GM19043 (cell line): Measurements from ENCODE around the gene ASPM.
"Not testable (repeated sequence)": the region's sequence is repeated elsewhere in the genome, so short reads cannot be mapped to it uniquely, and the experiment has no call there.

Experiments used
- ATAC-seq: cut with Tn5 transposase; IDR thresholded peaks from one replicate; pipeline ENCODE4 v1.9.1; 2021; ENCODE audit warnings: low read depth; ENCODE audit not compliant: unreplicated experiment

Gene ASPM

GRCh38 chr1:197093226-197093885 lies 53.1 kb downstream of the ASPM start:
- ATAC-seq = no peak

GRCh38 chr1:197092491-197093023 lies 53.9 kb downstream of the ASPM start:
- no peak for ATAC-seq

GRCh38 chr1:197083474-197083873 lies 63.0 kb downstream of the ASPM start:
- ATAC-seq = no peak

- no peak for ATAC-seq
These were observed 65.2 kb downstream of the ASPM start for GRCh38 chr1:197081117-197081753.

GRCh38 chr1:197080323-197080722 lies 66.1 kb downstream of the ASPM start:
- ATAC-seq = no peak

- no peak for ATAC-seq
These were observed 69.9 kb downstream of the ASPM start for GRCh38 chr1:197076585-197076984.

- ATAC-seq = no peak
These were observed 72.5 kb downstream of the ASPM start for GRCh38 chr1:197073978-197074377.

- no peak for ATAC-seq
These were observed 79.0 kb downstream of the ASPM start for GRCh38 chr1:197067457-197067818.

GRCh38 chr1:197066719-197067456 lies 79.6 kb downstream of the ASPM start, which contains the start of gene F13B:
TSS of gene F13B (minus strand) at chr1:197067260. CDS start at chr1:197067223, 37 bp downstream.
- ATAC-seq = no peak

- no peak for ATAC-seq
These were observed 80.2 kb downstream of the ASPM start for GRCh38 chr1:197066277-197066676.

GRCh38 chr1:197065559-197065958 lies 80.9 kb downstream of the ASPM start:
- ATAC-seq = no peak

GRCh38 chr1:197063212-197063611 lies 83.3 kb downstream of the ASPM start:
- no peak for ATAC-seq

GRCh38 chr1:197062692-197063091 lies 83.8 kb downstream of the ASPM start:
- ATAC-seq = peak; percentile 86

- no peak for ATAC-seq
These were observed 97.4 kb downstream of the ASPM start for GRCh38 chr1:197049100-197049499.

GRCh38 chr1:197042676-197043341 lies 103.7 kb downstream of the ASPM start:
- ATAC-seq = no peak

GRCh38 chr1:197041486-197042353 lies 104.7 kb downstream of the ASPM start:
- no peak for ATAC-seq

- ATAC-seq = no peak
These were observed 109.6 kb downstream of the ASPM start for GRCh38 chr1:197036861-197037260.

GRCh38 chr1:197034631-197035339 lies 111.7 kb downstream of the ASPM start:
- not testable (repeated sequence) for ATAC-seq
